IgD-negative memory B cell (primary cell): Measurements from ENCODE around the gene RASL11B. TPM values are rescaled to one million over a fixed set of nuclear protein-coding genes. Genes with fewer than 3 reads are reported as not detected.
A peak's percentile ranks its signal among the peaks of the same experiment; 100 is the strongest.

Source experiments
- H3K27ac Mint-ChIP-seq, 3 donors: one replicate each; pipeline ENCODE4 v1.8.0; 2020 to 2022; ENCODE audit warnings: mild to moderate bottlenecking in 3 of 3, mixed read lengths in 3 of 3, moderate library complexity in 1 of 3
- H3K27me3 Mint-ChIP-seq: one replicate; pipeline ENCODE4 v1.8.0; 2021; ENCODE audit warnings: mixed read lengths
- H3K36me3 Mint-ChIP-seq: one replicate; pipeline ENCODE4 v1.8.0; 2020; ENCODE audit warnings: mild to moderate bottlenecking, mixed read lengths
- H3K4me1 Mint-ChIP-seq, 3 donors: one replicate each; pipeline ENCODE4 v1.8.0; 2020 to 2022; ENCODE audit warnings: mixed read lengths in 3 of 3, mild to moderate bottlenecking in 1 of 3
- H3K4me3 Mint-ChIP-seq, 4 donors: one replicate each; pipeline ENCODE4 v1.8.0; 2020 to 2022; ENCODE audit warnings: mild to moderate bottlenecking in 4 of 4, mixed read lengths in 4 of 4, moderate library complexity in 3 of 4
- H3K9me3 Mint-ChIP-seq, 3 donors: one replicate each; pipeline ENCODE4 v1.8.0; 2020 to 2021; ENCODE audit warnings: mixed read lengths in 3 of 3, mild to moderate bottlenecking in 1 of 3
- polyA plus RNA-seq: library from polyadenylated mRNA; unstranded; fragments of 300-500 nt; fragmentation: Illumina TruSeq; gene quantifications from one replicate; pipeline ENCODE4 v1.2.3, GENCODE V29; 2021

RASL11B gene
- polyA plus RNA-seq, 1 donor from 2014 or later, result 0.13 TPM

- Mint-ChIP-seq H3K27me3 (peaks cover 17% of the 10 kb centered on the region), H3K4me3 (no peak overlapping the region), H3K27ac (no peak overlapping the region), H3K9me3 (peaks cover 4 to 8% (median 7%) of the 10 kb centered on the region in 3 donors), H3K4me1 (no peaks in the 10 kb centered on the region), H3K36me3 (peaks cover 2% of the 10 kb centered on the region)
Observed at GRCh38 chr4:52853351-52853750, 8.8 kb upstream of the RASL11B start.

- Mint-ChIP-seq H3K9me3 (peaks cover 5 to 8% (median 7%) of the 10 kb centered on the region in 3 donors), H3K4me1 (peaks cover 5 to 10% (median 9%) of the 10 kb centered on the region in 3 donors), H3K4me3 (no peak overlapping the region), H3K27ac (peak overlapping the region in 1 of 3 donors; percentile 47), H3K36me3 (peaks cover 2% of the 10 kb centered on the region), H3K27me3 (peaks cover 43% of the 10 kb centered on the region)
Observed at GRCh38 chr4:52856801-52857200, 5.3 kb upstream of the RASL11B start.

DNA sequence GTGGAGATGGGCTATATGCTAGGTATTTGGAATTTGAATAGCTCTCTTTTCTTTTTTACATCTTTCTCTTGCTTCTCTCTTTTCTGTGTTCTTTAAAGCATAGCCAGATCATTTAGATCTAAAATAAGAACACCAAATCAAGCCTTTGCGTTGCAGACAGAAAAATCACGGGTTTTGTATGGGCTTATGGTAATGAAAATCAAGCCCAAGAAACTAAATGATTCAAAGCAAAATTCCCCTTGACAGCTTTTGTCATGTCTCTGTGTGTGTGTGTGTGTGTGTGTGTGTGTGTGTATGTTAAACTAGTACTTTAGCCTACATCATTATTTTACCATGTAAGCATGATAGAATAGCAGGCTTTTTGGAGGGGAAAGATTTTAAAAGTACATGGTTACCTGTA lies 1.8 kb upstream of the RASL11B start:
- Mint-ChIP-seq H3K36me3 (no peaks in the 10 kb centered on the region), H3K27me3 (peaks cover 52% of the 10 kb centered on the region), H3K4me1 (peaks cover 5 to 10% (median 9%) of the 10 kb centered on the region in 3 donors), H3K4me3 (peak overlapping the region in 1 of 4 donors; percentile 65), H3K27ac (no peak overlapping the region), H3K9me3 (peaks cover 5 to 7% (median 7%) of the 10 kb centered on the region in 3 donors)

DNA sequence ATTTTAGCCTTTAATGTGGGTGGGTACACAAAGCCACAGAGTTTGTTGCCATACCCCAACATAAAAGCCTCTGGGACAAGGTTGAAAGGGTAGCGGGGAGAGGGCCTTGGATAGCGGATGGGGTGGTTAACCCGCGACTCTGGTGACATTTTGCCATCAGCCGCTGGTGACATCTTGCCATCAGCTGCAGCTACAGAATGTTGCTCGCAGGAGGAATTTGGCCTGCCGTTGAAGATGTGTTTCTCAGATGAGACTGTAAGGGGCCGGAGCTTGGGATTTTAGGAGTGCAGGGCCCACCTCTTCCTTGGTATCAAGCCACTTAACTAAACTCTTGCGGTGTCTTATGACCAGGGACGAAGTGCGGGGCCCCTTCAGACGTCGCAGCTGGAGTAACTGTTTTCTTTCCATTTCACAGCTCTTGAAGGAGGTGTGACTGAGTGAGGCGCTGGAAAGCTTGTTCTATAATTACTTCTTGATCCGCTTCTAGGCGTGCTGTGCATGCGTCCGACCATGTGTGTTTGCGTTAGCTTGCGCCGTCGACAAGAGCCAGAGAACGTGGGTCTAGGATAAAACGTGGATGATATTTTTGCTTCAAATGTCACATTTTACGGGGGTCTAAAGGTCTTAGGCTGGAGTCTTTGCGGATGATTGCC lies 820 bp upstream of the RASL11B start:
- peak overlapping the region; percentile 65 to 93 (median 84) for H3K4me3 Mint-ChIP-seq
- peaks cover 53% of the 10 kb centered on the region for H3K27me3 Mint-ChIP-seq
- no peak overlapping the region for H3K27ac Mint-ChIP-seq
- H3K4me1 Mint-ChIP-seq, result peaks cover 5 to 10% (median 9%) of the 10 kb centered on the region in 3 donors
- H3K9me3 Mint-ChIP-seq, result peaks cover 5 to 7% (median 7%) of the 10 kb centered on the region in 3 donors
- no peaks in the 10 kb centered on the region for H3K36me3 Mint-ChIP-seq

DNA sequence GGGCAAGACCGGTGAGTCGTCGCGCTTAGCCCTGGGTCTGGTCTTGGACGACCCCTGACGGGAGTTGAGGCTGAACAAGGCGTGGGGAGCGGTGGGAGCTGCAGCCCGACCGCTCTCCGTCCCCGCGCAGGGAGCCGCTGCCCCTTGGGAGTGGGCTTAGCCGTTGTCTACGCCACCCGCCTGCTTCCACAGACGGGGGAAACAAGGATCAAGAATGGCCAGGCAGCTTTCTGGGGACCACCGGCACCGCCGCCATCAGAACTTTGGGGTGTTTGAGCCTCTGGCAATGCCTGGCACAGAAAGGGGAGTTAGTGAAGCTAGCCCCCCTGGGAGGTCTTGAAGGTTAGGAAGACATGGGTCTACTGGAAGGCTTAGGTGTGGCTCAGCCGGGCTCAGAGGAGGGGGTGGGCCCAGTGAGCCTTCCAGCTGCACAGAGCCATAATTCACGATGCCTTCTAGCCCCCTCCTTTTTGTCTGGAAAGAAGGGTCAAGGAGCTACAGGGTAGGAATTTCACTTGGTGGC lies 583 bp downstream of the RASL11B start:
- peaks cover 46% of the 10 kb centered on the region for H3K27me3 Mint-ChIP-seq

DNA sequence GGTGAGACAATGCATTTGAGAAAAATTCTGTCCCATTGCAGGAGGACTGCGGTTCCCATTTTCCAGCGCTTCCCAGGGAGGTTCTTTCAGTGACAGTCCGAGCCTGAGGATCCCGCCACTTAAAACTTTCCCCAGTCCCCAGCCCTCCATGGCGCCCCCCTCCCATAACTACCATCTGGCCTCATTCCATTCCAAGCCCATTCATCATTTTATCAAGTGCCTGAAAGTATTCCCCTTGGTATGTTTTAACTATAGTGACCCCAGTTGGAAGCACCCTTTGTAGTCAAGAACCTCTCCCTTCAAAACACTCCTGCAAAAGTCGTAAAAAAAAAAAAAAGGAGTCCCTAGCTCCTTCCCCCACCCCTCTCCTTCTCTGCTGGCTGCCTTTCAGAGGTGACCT lies 1.2 kb downstream of the RASL11B start:
- Mint-ChIP-seq H3K4me3 (peak overlapping the region in 3 of 4 donors; percentile 71 to 89 (median 80)), H3K27me3 (peaks cover 39% of the 10 kb centered on the region), H3K27ac (no peak overlapping the region), H3K36me3 (no peaks in the 10 kb centered on the region), H3K4me1 (peaks cover 7 to 10% (median 9%) of the 10 kb centered on the region in 3 donors), H3K9me3 (peaks cover 0 to 2% (median 0%) of the 10 kb centered on the region in 3 donors)

More for the DNA sequence above, 583 bp downstream of the RASL11B start:
- Mint-ChIP-seq H3K27ac (no peak overlapping the region), H3K36me3 (no peaks in the 10 kb centered on the region), H3K4me3 (peak overlapping the region in 3 of 4 donors; percentile 71 to 89 (median 80)), H3K4me1 (peaks cover 5 to 10% (median 9%) of the 10 kb centered on the region in 3 donors), H3K9me3 (peaks cover 3 to 6% (median 4%) of the 10 kb centered on the region in 3 donors)

DNA sequence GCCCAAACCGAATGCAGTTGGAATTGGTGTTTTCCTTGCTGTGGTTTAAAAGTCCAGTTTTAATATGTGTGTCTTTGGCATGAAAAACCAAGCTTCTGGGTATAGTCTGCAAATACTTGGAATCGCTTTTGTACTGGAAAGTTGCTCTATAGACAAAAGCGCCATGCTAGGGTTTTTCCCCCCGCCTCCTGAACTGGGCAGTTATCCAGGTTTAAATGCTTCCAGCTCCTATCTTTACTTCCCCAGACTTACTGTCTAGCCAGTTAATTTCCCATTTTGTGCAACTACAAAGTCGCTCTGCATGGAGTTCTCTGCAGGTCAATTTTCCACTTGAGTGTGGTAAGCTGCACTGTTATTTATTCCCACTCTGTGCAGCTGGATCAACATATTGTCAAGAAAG lies 2.7 kb downstream of the RASL11B start:
- Mint-ChIP-seq H3K27ac (no peak overlapping the region), H3K4me3 (peak overlapping the region in 2 of 4 donors; percentile 1 to 71), H3K36me3 (no peaks in the 10 kb centered on the region), H3K4me1 (peaks cover 9 to 10% (median 9%) of the 10 kb centered on the region in 3 donors), H3K9me3 (no peaks in the 10 kb centered on the region), H3K27me3 (peaks cover 27% of the 10 kb centered on the region)

DNA sequence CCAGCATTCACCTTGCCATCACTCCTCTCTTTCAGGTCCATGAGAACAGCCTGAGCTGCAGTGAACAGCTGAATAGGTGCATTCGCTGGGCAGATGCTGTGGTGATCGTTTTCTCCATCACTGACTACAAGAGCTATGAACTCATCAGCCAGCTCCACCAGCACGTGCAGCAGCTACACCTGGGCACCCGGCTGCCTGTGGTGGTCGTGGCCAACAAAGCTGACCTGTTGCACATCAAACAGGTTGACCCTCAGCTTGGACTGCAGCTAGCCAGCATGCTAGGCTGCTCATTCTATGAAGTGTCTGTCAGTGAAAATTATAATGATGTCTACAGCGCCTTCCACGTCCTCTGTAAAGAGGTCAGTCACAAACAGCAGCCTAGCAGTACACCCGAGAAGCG lies 3.2 kb downstream of the RASL11B start:
- peaks cover 5 to 9% (median 9%) of the 10 kb centered on the region in 3 donors for H3K4me1 Mint-ChIP-seq
- H3K4me3 Mint-ChIP-seq, result peak overlapping the region in 1 of 4 donors; percentile 71
- peaks cover 22% of the 10 kb centered on the region for H3K27me3 Mint-ChIP-seq
- H3K27ac Mint-ChIP-seq, result no peak overlapping the region
- H3K9me3 Mint-ChIP-seq, result no peaks in the 10 kb centered on the region
- peaks cover 5% of the 10 kb centered on the region for H3K36me3 Mint-ChIP-seq

GRCh38 chr4:52866734-52867133 lies 4.6 kb downstream of the RASL11B start:
- Mint-ChIP-seq H3K27me3 (peaks cover 12% of the 10 kb centered on the region), H3K36me3 (peaks cover 6% of the 10 kb centered on the region), H3K9me3 (no peaks in the 10 kb centered on the region)

GRCh38 chr4:52867163-52867562 lies 5.0 kb downstream of the RASL11B start:
- H3K27ac Mint-ChIP-seq, result no peak overlapping the region
- H3K36me3 Mint-ChIP-seq, result peaks cover 6% of the 10 kb centered on the region
- no peak overlapping the region for H3K4me3 Mint-ChIP-seq
- H3K4me1 Mint-ChIP-seq, result peaks cover 0 to 4% (median 0%) of the 10 kb centered on the region in 3 donors
- no peaks in the 10 kb centered on the region for H3K9me3 Mint-ChIP-seq
- H3K27me3 Mint-ChIP-seq, result peaks cover 12% of the 10 kb centered on the region

More at GRCh38 chr4:52866734-52867133, 4.6 kb downstream of the RASL11B start:
- no peak overlapping the region for H3K27ac Mint-ChIP-seq
- H3K4me1 Mint-ChIP-seq, result peaks cover 0 to 4% (median 0%) of the 10 kb centered on the region in 3 donors
- peak overlapping the region in 1 of 4 donors; percentile 1 for H3K4me3 Mint-ChIP-seq

DNA sequence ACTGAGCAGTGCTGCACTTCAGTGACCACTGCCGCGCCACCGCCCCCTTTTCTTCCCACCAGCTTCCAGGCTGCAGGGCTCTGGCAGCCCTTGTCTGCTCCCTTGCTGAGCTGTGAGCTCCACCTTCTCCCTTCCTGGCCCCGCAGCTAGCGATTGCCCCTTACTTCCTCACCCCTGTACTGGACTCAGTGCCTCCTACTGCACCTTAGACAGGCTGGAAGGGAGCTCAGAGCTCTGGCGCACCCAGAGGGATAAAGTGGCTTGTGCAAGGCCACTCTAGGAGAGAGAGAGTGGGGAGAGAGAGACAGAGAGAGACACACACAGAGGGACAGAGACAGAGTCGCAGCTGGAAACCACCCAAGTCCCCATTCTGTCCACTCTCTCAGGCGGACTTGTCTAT lies 6.0 kb downstream of the RASL11B start:
- H3K27ac Mint-ChIP-seq, result peak overlapping the region in 1 of 3 donors; percentile 3
- no peak overlapping the region for H3K4me3 Mint-ChIP-seq
- peaks cover 8% of the 10 kb centered on the region for H3K27me3 Mint-ChIP-seq
- peaks cover 11% of the 10 kb centered on the region for H3K36me3 Mint-ChIP-seq
- no peaks in the 10 kb centered on the region for H3K9me3 Mint-ChIP-seq
- peaks cover 0 to 4% (median 0%) of the 10 kb centered on the region in 3 donors for H3K4me1 Mint-ChIP-seq

GRCh38 chr4:52869196-52869595 lies 7.1 kb downstream of the RASL11B start:
- peaks cover 11% of the 10 kb centered on the region for H3K36me3 Mint-ChIP-seq
- peaks cover 0 to 4% (median 0%) of the 10 kb centered on the region in 3 donors for H3K4me1 Mint-ChIP-seq
- no peak overlapping the region for H3K27ac Mint-ChIP-seq
- H3K27me3 Mint-ChIP-seq, result peaks cover 1% of the 10 kb centered on the region
- H3K4me3 Mint-ChIP-seq, result no peak overlapping the region
- H3K9me3 Mint-ChIP-seq, result no peaks in the 10 kb centered on the region

GRCh38 chr4:52869656-52870055 lies 7.5 kb downstream of the RASL11B start:
- peaks cover 11% of the 10 kb centered on the region for H3K36me3 Mint-ChIP-seq
- peaks cover 0 to 4% (median 0%) of the 10 kb centered on the region in 3 donors for H3K4me1 Mint-ChIP-seq
- no peak overlapping the region for H3K4me3 Mint-ChIP-seq
- H3K9me3 Mint-ChIP-seq, result no peaks in the 10 kb centered on the region
- H3K27ac Mint-ChIP-seq, result no peak overlapping the region
- H3K27me3 Mint-ChIP-seq, result peaks cover 1% of the 10 kb centered on the region

GRCh38 chr4:52870225-52870624 lies 8.1 kb downstream of the RASL11B start:
- H3K27me3 Mint-ChIP-seq, result peaks cover 1% of the 10 kb centered on the region
- no peak overlapping the region for H3K4me3 Mint-ChIP-seq
- peaks cover 0 to 4% (median 0%) of the 10 kb centered on the region in 3 donors for H3K4me1 Mint-ChIP-seq
- H3K9me3 Mint-ChIP-seq, result no peaks in the 10 kb centered on the region
- peaks cover 12% of the 10 kb centered on the region for H3K36me3 Mint-ChIP-seq
- no peak overlapping the region for H3K27ac Mint-ChIP-seq

DNA sequence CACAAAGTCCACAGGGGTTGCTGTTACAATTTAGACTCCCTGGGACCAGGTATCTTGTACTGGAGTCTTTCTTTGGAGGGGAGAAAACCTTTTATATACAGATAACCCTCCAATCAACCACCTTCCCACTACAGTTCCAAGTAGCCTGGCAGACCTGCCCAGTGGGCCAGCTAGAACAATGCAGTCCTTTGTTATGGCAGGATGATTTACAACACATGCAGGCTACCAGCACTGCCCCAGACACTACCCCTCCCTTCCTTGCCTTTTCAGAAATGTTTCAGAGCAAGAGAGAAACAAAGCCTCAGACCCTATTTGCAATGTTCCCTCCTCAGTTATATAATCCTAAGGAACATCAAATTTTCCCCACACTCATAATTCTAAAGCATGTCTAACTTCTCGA lies 11.1 kb downstream of the RASL11B start:
- no peaks in the 10 kb centered on the region for H3K9me3 Mint-ChIP-seq
- H3K36me3 Mint-ChIP-seq, result peaks cover 19% of the 10 kb centered on the region

More for the DNA sequence above, 11.1 kb downstream of the RASL11B start:
- Mint-ChIP-seq H3K4me3 (no peak overlapping the region), H3K27me3 (no peaks in the 10 kb centered on the region), H3K27ac (no peak overlapping the region), H3K4me1 (peaks cover 0 to 4% (median 0%) of the 10 kb centered on the region in 3 donors)
